ENCODE measurements around the gene DENND2A. TPM values are rescaled to one million over a fixed set of nuclear protein-coding genes. Genes with fewer than 3 reads are reported as not detected.
"Not testable (repeated sequence)": the region's sequence is repeated elsewhere in the genome, so short reads cannot be mapped to it uniquely, and the experiment has no call there.

Gene DENND2A
- total RNA-seq, 4 donors from 2014 or later: 0.73 to 2.6 (median 1.6) TPM

- Histone ChIP-seq H3K4me3 (no peak overlapping the region), H3K27me3 (no peaks in the 10 kb centered on the region), H3K9me3 (no peaks in the 10 kb centered on the region), H3K36me3 (no peaks in the 10 kb centered on the region), H3K4me1 (peaks cover 2 to 11% of the 10 kb centered on the region in 2 donors), H3K27ac (no peak overlapping the region)
- intact Hi-C loops (cut with DNase I; ENCODE audit: low total_unique reads): no loop called here
- in situ Hi-C loops (cut with MboI; ENCODE audit: low sequenced_read_pairs in 4 of 4): no loop called here
- no peak for ATAC-seq
- no peak for TF ChIP-seq POLR2A (IDR thresholded peaks at IDR 0.05)
- TF ChIP-seq, protein P1, sequence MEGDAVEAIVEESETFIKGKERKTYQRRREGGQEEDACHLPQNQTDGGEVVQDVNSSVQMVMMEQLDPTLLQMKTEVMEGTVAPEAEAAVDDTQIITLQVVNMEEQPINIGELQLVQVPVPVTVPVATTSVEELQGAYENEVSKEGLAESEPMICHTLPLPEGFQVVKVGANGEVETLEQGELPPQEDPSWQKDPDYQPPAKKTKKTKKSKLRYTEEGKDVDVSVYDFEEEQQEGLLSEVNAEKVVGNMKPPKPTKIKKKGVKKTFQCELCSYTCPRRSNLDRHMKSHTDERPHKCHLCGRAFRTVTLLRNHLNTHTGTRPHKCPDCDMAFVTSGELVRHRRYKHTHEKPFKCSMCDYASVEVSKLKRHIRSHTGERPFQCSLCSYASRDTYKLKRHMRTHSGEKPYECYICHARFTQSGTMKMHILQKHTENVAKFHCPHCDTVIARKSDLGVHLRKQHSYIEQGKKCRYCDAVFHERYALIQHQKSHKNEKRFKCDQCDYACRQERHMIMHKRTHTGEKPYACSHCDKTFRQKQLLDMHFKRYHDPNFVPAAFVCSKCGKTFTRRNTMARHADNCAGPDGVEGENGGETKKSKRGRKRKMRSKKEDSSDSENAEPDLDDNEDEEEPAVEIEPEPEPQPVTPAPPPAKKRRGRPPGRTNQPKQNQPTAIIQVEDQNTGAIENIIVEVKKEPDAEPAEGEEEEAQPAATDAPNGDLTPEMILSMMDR (IDR thresholded peaks at IDR 0.05 in 4 of 5, conservative IDR thresholded peaks at IDR 0.05 in 1 of 5): no peak
- DNase-seq: no peak
These were observed 28.0 kb upstream of the DENND2A start for GRCh38 chr7:140668641-140669040.

GRCh38 chr7:140667476-140667875 is 26.9 kb upstream of the DENND2A start:
- Histone ChIP-seq H3K27me3 (no peaks in the 10 kb centered on the region), H3K27ac (no peak overlapping the region), H3K4me1 (peaks cover 0 to 6% of the 10 kb centered on the region in 2 donors), H3K36me3 (no peaks in the 10 kb centered on the region), H3K4me3 (no peak overlapping the region), H3K9me3 (no peaks in the 10 kb centered on the region)
- no peak for TF ChIP-seq POLR2A (IDR thresholded peaks at IDR 0.05)
- TF ChIP-seq, protein P1 (IDR thresholded peaks at IDR 0.05 in 4 of 5, conservative IDR thresholded peaks at IDR 0.05 in 1 of 5): no peak
- in situ Hi-C loops (cut with MboI; ENCODE audit: low sequenced_read_pairs in 4 of 4) (no loop called here), intact Hi-C loops (cut with DNase I; ENCODE audit: low total_unique reads) (no loop called here)
- ATAC-seq (no peak), DNase-seq (no peak)

DNA sequence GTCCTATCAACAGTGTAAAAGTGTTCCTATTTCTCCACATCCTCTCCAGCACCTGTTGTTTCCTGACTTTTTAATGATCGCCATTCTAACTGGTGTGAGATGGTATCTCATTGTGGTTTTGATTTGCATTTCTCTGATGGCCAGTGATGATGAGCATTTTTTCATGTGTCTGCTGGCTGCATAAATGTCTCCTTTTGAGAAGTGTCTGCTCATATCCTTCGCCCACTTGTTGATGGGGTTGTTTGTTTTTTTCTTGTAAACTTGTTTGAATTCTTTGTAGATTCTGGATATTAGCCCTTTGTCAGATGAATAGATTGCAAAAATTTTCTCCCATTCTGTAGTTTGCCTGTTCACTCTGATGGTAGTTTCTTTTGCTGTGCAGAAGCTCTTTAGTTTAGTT is 22.3 kb upstream of the DENND2A start:
- H3K4me3 ChIP-seq; DNase-seq; H3K27ac ChIP-seq; H3K36me3 ChIP-seq; ATAC-seq; in situ Hi-C loops (cut with MboI; ENCODE audit: low sequenced_read_pairs in 4 of 4); H3K27me3 ChIP-seq; intact Hi-C loops (cut with DNase I; ENCODE audit: low total_unique reads); H3K9me3 ChIP-seq; H3K4me1 ChIP-seq: not testable (repeated sequence)

DNA sequence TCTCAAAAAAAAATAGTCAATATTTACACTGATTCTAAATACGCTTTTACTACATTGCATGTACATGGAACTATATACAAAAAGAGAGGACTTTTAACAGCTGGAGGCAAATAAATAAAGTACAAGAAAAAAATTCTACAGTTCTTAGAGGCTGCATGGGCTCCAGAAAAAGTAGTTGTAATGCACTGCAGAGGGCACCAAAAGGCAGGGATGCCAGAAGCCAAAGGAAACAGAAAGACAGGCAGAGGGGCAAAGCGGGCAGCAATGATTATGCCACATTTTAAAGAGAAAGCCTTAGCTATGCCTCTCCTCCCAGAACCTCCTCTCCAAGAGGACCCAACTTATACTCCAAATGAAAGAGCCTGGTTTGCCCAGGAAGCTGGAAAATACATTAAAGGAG is 20.5 kb upstream of the DENND2A start:
- H3K4me3 ChIP-seq: no peak overlapping the region
- peaks cover 12% of the 10 kb centered on the region in 2 donors for H3K4me1 ChIP-seq
- DNase-seq: no peak
- no peak for TF ChIP-seq POLR2A (IDR thresholded peaks at IDR 0.05)
- TF ChIP-seq, protein P1 (IDR thresholded peaks at IDR 0.05 in 4 of 5, conservative IDR thresholded peaks at IDR 0.05 in 1 of 5): no peak
- intact Hi-C loops (cut with DNase I; ENCODE audit: low total_unique reads): no loop called here
- no peaks in the 10 kb centered on the region for H3K9me3 ChIP-seq
- in situ Hi-C loops (cut with MboI; ENCODE audit: low sequenced_read_pairs in 4 of 4): no loop called here
- H3K27ac ChIP-seq: no peak overlapping the region
- H3K27me3 ChIP-seq: no peaks in the 10 kb centered on the region
- no peaks in the 10 kb centered on the region for H3K36me3 ChIP-seq
- ATAC-seq: no peak

- ATAC-seq (no peak), DNase-seq (no peak)
- H3K4me3 ChIP-seq: no peak overlapping the region
- peaks cover 15 to 16% of the 10 kb centered on the region in 2 donors for H3K4me1 ChIP-seq
- H3K27me3 ChIP-seq: no peaks in the 10 kb centered on the region
- intact Hi-C loops (cut with DNase I; ENCODE audit: low total_unique reads) (loop anchor here (10.0 kb wide), 1 partner anchor 485 kb away; the partner anchor contains the start of gene KDM7A), in situ Hi-C loops (cut with MboI; ENCODE audit: low sequenced_read_pairs in 4 of 4) (loop anchor here in 3 of 4 donors (5.0 to 10.0 kb wide), 3 partner anchors 138 to 145 kb away; no protein-coding TSS in a partner anchor)
- TF ChIP-seq, protein P1 (IDR thresholded peaks at IDR 0.05 in 4 of 5, conservative IDR thresholded peaks at IDR 0.05 in 1 of 5): no peak
- no peak for TF ChIP-seq POLR2A (IDR thresholded peaks at IDR 0.05)
- H3K9me3 ChIP-seq: no peaks in the 10 kb centered on the region
- no peak overlapping the region for H3K27ac ChIP-seq
- H3K36me3 ChIP-seq: no peaks in the 10 kb centered on the region
These were observed 19.2 kb upstream of the DENND2A start for GRCh38 chr7:140659856-140660255.
